SHP77 treated with DMSO at 0.1 percent for 48 hours (cell line): ENCODE measurements around the gene KIZ.
A peak's percentile ranks its signal among the peaks of the same experiment; 100 is the strongest.

Experiments
- DNase-seq: peaks from one replicate; lab custom pipeline; 2025; lab: John Stamatoyannopoulos, UW

Gene KIZ

GRCh38 chr20:21105429-21106170, 20.3 kb upstream of the KIZ start:
- no peak for DNase-seq

DNA sequence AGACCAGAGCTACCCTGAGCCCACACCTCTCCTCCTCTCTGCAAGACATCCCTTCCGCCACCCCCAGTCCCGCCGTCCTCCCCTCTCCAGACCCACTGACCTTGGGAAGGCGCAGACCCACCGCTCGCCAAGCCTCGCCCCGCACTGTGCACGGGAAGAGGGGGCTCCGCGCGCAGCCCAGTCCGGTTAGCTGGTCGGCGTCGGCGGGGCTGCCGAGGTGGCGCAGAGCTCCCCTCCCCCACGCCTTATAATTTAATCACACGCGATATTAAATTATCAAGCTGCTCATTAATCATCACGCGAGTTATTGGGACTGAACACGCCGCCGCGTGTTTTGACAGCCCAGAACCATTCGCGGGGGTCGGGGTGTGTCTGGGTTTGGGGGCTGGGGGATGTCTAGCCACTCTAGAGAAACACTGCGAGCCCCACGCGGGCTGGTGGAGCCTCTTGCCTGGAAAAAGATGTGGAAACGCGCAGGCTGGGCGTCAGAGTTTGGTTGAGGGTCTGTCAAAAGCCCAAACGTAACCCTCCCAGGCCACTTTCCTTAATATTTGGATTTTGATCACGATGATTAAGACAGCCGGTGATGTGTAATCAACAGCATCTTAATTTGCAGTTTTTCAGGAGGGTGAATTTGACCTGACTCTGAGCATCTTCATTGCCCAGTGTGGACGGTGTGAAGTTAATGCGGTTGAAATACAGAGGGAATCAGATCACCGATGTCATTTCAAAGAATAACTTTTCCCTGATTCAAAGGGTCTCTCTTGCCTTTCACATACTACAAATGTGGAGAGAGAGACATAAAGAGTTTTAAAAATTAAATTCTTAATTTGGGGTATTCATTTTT, 19.5 kb upstream of the KIZ start, which contains the start of gene LINC00237:
Gene LINC00237, minus strand, starts transcription at position 188 of the 847 bp plus-strand sequence.
- DNase-seq: no peak

GRCh38 chr20:21109144-21109543, 16.7 kb upstream of the KIZ start:
- no peak for DNase-seq

- no peak for DNase-seq
These were observed 15.1 kb upstream of the KIZ start for GRCh38 chr20:21110811-21111210.

- no peak for DNase-seq
These were observed 14.5 kb upstream of the KIZ start for GRCh38 chr20:21111416-21111815.

DNA sequence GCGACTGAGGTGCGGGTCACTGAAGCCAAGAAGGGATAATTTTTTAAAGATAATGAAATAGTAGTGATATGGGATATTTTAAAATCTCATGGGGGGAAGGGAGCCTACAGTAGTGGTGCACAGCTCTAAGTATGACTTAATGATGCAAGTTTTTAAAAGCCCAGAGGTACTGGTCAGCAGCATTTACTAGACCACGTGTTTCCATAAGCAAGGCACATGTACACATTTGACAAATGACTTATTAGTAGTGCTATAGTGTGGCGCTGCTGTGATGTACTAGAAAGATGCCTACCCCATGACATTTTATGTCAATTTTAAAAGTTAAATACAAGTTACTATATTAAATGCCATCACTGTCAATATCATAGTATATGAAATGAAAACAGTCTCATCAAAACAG, 12.2 kb upstream of the KIZ start:
- no peak for DNase-seq

GRCh38 chr20:21114584-21114983, 11.3 kb upstream of the KIZ start:
- DNase-seq: no peak

DNA sequence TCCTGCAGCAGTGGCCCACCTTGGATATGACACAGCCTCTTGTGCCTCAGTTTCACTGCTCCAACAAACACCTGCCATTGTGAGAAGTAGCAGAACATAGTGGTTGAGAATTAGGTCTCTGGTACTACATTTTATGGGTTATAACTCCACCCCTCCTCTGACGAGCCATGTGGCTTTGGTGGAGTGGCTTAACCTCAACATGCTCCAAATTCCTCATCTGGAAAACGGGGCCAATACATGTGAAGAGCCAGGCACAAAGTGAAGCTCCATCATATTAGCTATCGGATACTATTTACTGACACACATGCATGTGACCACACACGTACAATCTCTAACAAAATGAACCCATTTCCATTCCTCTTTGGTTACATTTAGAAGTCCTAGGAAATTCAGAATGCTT, 8.4 kb upstream of the KIZ start:
- DNase-seq: no peak

DNA sequence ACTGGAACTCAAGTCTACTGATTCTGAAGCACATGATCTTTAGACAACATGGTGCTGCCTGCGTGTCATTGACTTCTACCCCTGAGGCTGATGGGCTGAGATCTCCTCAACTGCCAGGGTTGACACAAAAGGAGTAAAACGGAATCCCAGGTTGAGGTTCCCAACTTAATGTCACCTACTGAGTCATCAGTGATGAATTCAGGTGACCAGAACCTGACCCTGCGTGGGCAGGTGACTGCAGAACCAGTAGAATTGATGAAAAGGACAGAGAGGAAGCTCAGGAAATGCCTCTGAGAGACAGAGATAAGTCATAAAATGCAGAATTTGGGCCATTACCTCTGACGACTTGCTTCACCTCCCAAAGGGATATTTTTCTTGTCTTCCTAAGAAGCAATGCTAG, 7.7 kb upstream of the KIZ start:
- no peak for DNase-seq

- no peak for DNase-seq
These were observed 7.1 kb upstream of the KIZ start for GRCh38 chr20:21118782-21119181.

GRCh38 chr20:21124190-21124589, 1.7 kb upstream of the KIZ start:
- no peak for DNase-seq

DNA sequence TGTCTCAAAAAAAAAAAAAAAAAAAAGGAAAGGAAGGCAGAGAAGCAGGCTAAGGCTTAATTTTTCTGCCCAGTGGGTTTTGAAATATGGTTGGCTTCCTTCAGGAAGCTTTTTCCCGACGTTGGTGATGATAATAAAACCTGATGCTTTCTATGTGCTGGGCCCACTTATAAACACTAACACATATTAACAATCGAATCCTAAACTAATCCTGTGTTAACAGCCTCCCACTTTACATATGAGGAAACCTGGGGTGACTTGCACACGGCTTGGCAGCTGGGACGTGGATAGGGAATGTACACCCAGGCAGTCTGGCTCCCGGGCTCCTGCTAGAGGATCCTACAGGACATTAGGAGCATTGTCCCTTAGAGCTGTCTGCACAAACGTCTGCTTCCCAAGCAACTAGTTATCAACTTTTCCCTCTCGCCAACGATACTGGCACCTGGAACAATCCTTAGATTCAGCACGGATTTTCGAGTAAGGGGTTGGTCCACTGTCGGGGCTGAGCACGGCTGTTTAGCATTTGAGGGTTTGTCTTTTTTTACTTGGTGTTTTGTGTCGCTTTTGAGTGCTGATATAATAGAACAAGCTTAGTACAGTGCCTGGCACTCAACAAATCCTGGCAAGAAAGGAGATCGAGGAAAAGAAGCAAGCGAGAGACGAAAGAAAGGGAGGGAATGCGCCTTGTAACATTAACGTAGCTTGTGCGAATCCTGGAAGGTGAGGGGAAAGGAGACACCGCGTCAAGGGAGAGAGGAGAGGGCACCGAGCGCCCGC, 622 bp upstream of the KIZ start:
- DNase-seq: peak; percentile 72

- no peak for DNase-seq
These were observed 644 bp downstream of the KIZ start for GRCh38 chr20:21126581-21126870.

DNA sequence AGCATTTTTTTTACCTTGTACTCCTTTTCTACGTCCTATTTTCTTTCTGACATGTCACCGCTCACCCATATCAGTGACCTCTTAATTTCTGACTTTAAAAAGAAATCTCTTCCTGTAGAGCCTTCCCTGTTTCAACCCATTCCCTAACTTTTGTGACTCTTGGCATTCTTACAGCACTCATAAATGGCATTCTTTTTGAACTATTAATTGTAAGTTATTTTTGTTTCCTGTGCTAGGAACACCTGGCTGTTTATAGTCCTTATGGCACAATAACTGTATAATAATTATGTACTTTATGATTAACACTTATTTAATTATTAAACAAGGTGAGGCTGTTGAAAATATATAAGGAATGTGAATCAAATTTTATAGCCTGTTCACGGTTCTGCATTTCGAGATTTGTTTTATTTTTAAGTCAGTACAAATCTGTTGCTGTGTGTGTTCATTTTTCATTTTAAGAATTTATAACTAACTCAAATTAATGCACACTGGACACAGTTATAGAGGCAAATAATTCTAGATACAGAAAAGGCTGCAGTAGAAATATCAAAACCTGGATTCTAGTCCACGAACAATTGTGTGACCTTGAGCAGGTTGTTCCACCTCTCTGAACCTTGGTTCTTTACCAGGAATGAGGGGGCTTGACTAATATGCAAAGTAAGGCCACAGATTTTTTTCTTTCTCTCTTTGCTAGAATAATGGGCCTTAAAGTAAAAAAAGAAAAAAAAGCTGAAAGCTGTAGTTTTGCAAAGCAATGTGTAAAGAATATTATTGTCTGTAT, 1.5 kb downstream of the KIZ start:
- DNase-seq: no peak

- DNase-seq: no peak
These were observed 4.0 kb downstream of the KIZ start for GRCh38 chr20:21129861-21130260.

DNA sequence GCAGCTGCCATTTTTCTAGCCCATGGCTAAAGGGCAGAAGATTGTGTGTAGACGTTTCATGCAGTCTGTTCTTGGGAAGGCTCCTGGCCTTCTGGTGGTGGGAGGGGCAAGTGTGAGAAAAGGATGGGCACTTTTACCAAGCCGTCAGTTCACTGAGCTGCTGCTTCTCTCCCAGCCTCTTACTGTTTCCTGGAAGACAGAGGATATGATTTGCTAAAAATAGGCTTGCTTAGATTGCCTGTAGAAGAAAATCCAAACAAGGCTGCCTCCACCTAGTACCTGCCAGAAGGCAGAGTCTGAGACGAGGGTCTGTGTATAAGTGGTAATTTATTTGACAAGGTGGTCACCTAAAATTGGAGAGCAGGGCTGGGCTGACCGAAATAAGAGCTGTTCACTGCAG, 7.5 kb downstream of the KIZ start:
- DNase-seq: no peak

DNA sequence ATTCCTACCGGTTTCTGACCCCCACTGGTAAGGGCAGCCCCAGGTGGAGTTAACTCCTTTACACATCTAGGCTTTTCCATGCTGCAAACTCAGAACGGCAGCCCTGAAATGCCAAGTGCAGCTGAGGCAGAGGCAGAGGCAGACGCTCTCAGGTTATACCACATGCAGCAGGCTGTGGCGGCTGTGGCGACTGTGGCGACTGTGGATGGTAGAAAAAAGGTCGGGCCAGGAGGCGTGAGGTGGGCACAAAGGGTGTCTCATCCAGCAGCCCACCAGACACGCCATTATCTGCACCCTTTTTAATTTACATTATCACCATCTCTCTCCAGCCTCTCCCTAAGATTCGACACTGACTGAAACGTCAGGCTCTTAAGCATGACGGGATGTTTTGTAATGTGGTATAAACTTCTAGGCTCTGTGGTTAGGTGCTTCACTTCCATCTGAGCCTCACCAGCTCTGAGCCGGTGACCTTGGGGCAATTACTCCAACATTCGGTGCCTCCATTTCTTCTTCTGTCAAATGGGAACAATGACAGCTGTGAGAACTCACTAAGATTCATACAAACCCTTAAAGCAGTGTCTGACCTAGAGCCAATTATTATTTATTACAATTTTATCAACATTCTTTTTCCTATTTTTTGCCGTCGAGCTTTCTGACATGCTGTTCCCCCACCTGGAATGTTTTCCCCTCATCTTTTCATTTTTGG, 8.2 kb downstream of the KIZ start:
- no peak for DNase-seq

- DNase-seq: no peak
These were observed 9.1 kb downstream of the KIZ start for GRCh38 chr20:21134883-21135493.

GRCh38 chr20:21136015-21136732, 10.3 kb downstream of the KIZ start:
- DNase-seq: no peak

- DNase-seq: no peak
These were observed 11.2 kb downstream of the KIZ start for GRCh38 chr20:21137078-21137477.
